ENCODE data around the gene PSD.

Gene PSD

DNA sequence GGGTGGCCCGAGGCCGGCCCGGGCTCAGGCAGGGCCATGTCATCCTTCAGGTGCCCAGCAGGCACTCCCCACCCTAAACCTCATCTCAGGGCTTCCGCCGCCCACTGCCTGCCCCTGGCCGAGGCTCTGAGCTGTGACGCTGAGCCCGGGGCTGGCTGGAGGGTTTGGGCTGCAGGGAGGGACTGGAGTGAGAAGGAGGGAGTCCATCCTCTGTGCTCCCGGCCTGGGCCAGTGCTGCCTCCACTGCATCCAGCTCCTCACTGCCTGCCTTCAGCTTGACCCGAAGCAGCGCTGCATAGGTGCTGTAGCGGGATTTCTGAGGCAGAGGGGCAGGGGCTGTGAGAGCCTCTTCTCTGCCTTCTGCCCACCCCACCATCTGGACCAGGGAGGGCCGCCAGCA, 15.5 kb downstream of the PSD start:
- no peak for DNase-seq (ENCODE audit: low spot score)

- DNase-seq (ENCODE audit: low spot score) = no peak
Measured at GRCh38 chr10:102402512-102402896, 16.1 kb downstream of the PSD start.

GRCh38 chr10:102401735-102402511, 16.7 kb downstream of the PSD start:
- DNase-seq (ENCODE audit: low spot score) = no peak

- DNase-seq (ENCODE audit: low spot score) = no peak
Measured at GRCh38 chr10:102401342-102401654, 17.3 kb downstream of the PSD start.

DNA sequence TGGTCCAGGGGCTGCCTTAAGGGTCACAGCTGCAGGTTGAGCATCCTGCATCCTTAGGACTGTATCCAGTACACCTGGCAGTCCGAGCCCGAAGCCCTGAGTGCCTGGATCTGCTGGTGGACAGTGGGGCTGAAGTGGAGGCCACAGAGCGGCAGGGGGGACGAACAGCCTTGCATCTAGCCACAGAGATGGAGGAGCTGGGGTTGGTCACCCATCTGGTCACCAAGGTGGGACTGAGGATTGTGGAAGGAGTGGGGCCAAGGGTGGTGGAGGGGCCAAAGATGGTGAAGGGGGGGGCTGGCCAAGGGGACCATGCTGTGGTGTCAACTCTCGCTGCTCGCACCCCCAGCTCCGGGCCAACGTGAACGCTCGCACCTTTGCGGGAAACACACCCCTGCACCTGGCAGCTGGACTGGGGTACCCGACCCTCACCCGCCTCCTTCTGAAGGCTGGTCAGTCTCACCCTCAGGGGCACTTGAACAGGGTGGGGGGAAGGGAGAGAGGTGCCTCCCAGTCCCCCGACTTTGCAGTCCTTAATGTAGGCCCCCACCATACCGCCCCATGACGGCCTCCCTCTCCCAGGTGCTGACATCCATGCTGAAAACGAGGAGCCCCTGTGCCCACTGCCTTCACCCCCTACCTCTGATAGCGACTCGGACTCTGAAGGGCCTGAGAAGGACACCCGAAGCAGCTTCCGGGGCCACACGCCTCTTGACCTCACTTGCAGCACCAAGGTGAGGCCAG, 17.8 kb downstream of the PSD start:
- no peak for DNase-seq (ENCODE audit: low spot score)

DNA sequence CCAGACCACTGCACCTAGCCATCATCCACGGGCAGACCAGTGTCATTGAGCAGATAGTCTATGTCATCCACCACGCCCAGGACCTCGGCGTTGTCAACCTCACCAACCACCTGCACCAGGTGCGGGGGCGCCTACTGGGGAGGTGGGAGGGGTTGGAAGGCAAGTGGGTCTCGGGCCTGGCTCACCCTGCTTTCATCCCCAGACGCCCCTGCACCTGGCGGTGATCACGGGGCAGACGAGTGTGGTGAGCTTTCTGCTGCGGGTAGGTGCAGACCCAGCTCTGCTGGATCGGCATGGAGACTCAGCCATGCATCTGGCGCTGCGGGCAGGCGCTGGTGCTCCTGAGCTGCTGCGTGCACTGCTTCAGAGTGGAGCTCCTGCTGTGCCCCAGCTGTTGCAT, 18.5 kb downstream of the PSD start:
- DNase-seq (ENCODE audit: low spot score) = no peak

DNA sequence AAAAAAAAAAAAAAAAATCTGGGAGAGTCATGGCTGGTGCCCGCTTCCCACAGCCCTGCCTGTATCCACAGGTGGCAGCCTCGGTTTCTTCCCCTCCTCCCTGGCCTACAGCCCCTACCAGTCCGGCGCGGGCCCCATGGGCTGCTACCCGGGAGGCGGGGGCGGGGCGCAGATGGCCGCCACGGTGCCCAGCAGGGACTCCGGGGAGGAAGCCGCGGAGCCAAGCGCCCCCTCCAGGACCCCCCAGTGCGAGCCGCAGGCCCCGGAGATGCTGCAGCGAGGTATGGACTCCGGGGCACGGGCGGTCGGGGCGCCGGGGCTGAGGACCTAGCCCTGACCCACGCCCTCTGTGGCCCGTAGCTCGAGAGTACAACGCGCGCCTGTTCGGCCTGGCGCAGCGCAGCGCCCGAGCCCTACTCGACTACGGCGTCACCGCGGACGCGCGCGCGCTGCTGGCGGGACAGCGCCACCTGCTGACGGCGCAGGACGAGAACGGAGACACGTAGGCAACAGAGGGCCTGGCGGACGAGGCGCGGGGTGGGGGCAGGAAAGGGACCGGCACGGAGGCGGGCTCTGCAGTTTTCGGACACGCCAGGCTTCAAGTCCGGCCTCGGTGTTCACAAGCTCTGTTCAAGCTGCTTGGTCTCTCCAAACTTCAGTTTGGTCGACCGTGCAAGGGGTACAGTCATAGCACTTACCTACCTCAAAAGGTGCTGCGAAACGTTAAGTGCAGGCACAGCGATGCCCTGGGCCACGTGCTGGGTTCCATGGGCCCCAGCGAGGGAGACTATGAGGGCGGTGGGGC, 19.2 kb downstream of the PSD start:
- DNase-seq (ENCODE audit: low spot score) = peak; percentile 71

DNA sequence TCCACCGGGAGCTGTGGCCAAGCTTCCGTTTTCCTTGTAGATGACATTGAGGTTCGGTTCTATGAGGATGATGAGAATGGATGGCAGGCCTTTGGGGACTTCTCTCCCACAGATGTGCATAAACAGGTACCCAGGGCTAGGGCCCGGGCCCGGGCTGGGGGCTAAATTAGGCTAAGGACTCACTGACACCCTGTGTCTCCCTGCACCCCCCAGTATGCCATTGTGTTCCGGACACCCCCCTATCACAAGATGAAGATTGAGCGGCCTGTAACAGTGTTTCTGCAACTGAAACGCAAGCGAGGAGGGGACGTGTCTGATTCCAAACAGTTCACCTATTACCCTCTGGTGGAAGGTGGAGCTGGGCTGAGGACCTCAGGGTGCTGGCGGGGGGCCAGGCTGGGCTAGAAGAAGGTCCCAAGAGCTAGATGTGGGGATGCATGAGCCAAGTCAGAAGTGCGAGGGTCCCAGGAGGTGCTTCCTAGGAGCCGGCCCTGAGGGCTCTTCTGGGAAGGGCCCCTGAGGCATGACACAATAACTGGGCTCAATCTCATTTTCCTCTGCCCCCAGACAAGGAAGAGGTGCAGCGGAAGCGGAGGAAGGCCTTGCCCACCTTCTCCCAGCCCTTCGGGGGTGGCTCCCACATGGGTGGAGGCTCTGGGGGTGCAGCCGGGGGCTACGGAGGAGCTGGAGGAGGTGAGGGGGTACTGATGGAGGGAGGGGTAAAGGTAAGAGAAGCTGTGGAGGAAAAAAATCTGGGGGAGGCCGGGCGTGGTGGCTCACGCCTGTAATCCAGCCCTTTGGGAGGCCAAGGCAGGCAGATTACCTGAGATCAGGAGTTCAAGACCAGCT, 20.2 kb downstream of the PSD start:
- no peak for DNase-seq (ENCODE audit: low spot score)

DNA sequence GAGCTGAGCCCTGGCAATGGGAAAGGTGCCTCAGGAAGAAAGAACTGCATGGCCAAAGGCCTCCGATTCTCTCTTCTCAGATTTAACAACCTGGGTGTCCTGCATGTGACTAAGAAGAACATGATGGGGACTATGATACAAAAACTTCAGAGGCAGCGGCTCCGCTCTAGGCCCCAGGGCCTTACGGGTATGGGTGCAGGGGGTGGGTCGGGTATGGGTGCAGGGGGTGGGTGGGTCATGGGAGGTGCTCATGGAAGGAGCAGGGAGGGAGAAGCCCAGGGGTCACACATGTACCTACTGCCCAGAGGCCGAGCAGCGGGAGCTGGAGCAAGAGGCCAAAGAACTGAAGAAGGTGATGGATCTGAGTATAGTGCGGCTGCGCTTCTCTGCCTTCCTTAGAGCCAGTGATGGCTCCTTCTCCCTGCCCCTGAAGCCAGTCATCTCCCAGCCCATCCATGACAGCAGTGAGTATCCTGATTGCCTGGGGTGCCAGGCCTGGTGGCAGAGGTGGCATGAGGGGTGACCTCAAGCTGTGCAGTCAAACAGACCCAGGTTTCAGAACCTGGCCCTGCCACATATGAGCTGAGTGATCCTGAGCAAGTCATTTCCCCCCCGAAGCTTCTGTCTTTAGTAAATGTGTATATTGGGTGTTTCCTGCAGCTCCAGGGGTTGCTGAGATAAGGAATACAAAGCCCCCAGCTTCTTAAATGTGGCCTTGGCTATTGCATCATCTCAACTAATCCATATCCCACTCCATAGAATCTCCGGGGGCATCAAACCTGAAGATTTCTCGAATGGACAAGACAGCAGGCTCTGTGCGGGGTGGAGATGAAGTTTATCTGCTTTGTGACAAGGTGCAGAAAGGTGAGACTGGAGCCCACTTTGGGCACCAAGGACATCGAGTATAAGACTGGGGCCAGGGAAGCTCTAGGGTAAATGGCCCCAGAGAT, 21.1 kb downstream of the PSD start:
- no peak for DNase-seq (ENCODE audit: low spot score)

DNA sequence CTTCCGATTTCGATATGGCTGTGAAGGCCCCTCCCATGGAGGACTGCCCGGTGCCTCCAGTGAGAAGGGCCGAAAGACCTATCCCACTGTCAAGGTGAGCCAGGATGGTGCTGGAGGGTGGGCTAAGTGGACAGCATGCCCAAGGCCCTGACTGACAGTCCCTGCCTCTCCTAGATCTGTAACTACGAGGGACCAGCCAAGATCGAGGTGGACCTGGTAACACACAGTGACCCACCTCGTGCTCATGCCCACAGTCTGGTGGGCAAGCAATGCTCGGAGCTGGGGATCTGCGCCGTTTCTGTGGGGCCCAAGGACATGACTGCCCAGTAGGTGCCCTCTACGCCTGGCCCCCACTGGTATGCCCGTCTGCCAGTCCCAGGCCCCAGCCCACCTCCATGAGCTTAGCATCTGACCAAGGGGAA, 21.8 kb downstream of the PSD start:
- no peak for DNase-seq (ENCODE audit: low spot score)

- DNase-seq (ENCODE audit: low spot score) = no peak
Measured at GRCh38 chr10:102396317-102396650, 22.3 kb downstream of the PSD start.

DNA sequence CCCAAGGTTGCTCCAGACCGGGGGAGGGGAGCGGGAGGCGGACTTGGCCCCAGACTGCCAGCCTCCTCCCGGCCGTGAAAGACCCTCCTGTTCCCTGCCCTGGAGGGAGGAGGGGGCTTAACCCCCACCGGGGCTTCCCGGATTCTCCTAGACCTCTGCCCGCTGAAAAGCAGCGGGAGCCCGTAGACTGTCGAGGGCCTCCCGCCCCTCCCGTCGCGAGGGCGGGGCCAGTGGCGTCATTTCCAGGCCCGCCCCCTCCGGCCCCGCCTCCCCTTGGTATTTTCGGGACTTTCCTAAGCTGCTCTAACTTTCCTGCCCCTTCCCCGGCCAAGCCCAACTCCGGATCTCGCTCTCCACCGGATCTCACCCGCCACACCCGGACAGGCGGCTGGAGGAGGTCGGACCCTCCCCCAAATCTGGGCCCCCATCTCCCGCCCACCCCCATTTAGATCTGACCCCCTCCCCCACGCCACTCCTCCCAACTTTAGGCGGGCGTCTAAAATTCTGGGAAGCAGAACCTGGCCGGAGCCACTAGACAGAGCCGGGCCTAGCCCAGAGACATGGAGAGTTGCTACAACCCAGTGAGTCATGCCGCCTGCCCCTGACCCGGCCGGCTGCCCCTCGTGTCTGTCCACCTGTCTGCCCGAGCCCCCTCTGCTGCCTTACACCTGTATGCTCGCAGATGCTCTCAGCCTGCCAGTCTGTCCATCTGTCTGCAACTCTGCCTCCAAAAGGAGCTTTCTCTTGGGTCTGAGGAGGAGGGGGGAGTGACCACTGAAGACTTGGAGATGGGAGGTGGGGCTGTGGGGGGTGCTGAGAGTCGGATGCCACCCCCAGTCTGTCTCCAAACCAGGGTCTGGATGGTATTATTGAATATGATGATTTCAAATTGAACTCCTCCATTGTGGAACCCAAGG, 22.9 kb downstream of the PSD start, which contains the start of gene NFKB2:
Gene NFKB2 (plus strand): TSS at position 306 of the 917 bp plus-strand sequence. CDS start 255 bp downstream, at position 561.
- peak; percentile 81 for DNase-seq (ENCODE audit: low spot score)

DNA sequence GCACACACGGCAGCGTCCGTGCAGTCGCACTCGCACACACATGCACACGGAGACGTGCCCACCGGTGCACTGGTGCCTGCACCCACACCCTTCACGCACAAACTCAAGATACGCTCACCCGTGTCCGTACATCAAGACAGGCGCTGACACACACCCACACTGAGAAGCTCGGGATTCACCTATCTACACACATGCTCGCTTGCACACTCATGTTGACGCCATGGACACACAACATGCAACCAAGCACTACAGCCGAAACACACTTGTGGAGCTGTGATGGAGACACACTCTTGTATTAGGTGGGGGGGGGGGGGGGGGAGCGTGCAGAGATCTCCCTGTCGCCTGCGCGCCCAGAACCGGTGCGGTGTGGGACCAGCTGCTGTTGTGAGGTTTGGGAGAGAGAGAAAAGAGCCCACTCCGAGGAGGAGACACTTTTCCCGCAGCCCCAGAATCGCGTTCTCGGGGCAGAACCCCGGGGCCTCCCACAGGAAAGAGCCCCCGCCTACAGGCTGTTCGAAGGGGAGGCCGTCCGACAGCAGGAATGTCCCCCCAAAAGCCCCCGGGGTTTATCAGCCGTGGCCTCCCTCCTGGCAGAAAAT, 23.7 kb downstream of the PSD start:
- no peak for DNase-seq (ENCODE audit: low spot score)

GRCh38 chr10:102394079-102394800, 24.3 kb downstream of the PSD start:
- peak; percentile 85 for DNase-seq (ENCODE audit: low spot score)

GRCh38 chr10:102393411-102394078, 25.0 kb downstream of the PSD start:
- DNase-seq (ENCODE audit: low spot score) = no peak

DNA sequence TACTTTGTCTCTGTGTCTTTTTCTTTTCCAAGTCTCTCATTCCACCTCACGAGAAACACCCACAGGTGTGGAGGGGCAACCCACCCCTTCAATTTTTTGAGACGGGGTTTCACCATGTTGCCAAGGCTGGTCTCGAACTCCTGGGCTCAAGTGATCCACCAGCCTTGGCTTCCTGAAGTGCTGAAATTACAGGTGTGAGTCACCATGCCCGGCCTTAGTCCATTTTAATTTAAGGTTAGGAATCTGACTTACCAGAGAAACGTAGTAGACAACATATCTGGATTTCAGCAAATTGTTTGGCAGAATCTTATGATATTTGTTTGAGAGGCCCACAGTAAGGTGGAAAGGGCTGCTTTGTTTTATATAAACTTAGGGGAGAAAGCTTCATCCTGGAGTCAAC, 26.3 kb downstream of the PSD start:
- DNase-seq (ENCODE audit: low spot score) = no peak

GRCh38 chr10:102389894-102390293, 28.7 kb downstream of the PSD start:
- no peak for DNase-seq (ENCODE audit: low spot score)

Measured in pons (tissue), 1 donor.